CD14-positive monocyte (primary cell): ENCODE measurements around the gene DIS3L. TPM values are rescaled to one million over a fixed set of nuclear protein-coding genes. Genes with fewer than 3 reads are reported as not detected.

Experiments
- DNase-seq, 3 donors: peaks; one replicate each; pipeline ENCODE4 v3.0.0-alpha.2; 2011 to 2022
- H2AFZ ChIP-seq: 2 replicates; pipeline ENCODE4 v1.6.0; 2012; ENCODE audit warnings: mild to moderate bottlenecking, low read depth, low read length, inconsistent platforms; ENCODE audit not compliant: insufficient read depth, poor library complexity, severe bottlenecking
- H3K27ac ChIP-seq, 2 donors: 1 replicate in 1 of 2; 2 replicates in 1 of 2; pipeline ENCODE4 v1.5.1; 2012 to 2013; ENCODE audit warnings: low read length in 2 of 2, control low read depth in 1 of 2, inconsistent platforms in 1 of 2, low read depth in 1 of 2, mild to moderate bottlenecking in 1 of 2
- H3K27me3 ChIP-seq, 2 donors: one replicate each; pipeline versions ENCODE4 v1.6.0 to v1.6.1; 2011 to 2013; ENCODE audit warnings: low read length in 2 of 2; ENCODE audit not compliant: control insufficient read depth in 2 of 2, insufficient read depth in 2 of 2
- H3K36me3 ChIP-seq, 2 donors: replicated peaks in 1 of 2; 1 replicate in 1 of 2; 2 replicates in 1 of 2; pipeline versions ENCODE4 v1.5.1 to v1.6.1; 2012 to 2013; ENCODE audit warnings: low read length in 2 of 2, control low read depth in 1 of 2, inconsistent platforms in 1 of 2, mild to moderate bottlenecking in 1 of 2; ENCODE audit not compliant: insufficient read depth in 2 of 2, control insufficient read depth in 1 of 2
- H3K4me1 ChIP-seq, 2 donors: 1 replicate in 1 of 2; 2 replicates in 1 of 2; pipeline versions ENCODE4 v1.5.1 to v1.6.1; 2012 to 2013; ENCODE audit warnings: low read length in 2 of 2, control low read depth in 1 of 2, inconsistent platforms in 1 of 2, mild to moderate bottlenecking in 1 of 2, moderate library complexity in 1 of 2; ENCODE audit not compliant: insufficient read depth in 2 of 2, control insufficient read depth in 1 of 2
- H3K4me2 ChIP-seq: replicated peaks from 2 replicates; pipeline ENCODE3; 2012; ENCODE audit warnings: low read length, moderate library complexity, mild to moderate bottlenecking; ENCODE audit not compliant: poor library complexity, severe bottlenecking; ENCODE audit errors: extremely low read depth
- H3K4me3 ChIP-seq, 3 experiments: fragments of 200-600 bp in 1 of 3; sonication (generic) in 1 of 3; replicated peaks in 1 of 3; 1 replicate in 2 of 3; 2 replicates in 1 of 3; pipeline ENCODE4 v1.5.1; 2011 to 2013; ENCODE audit warnings: low read length in 3 of 3, mild to moderate bottlenecking in 3 of 3, control low read depth in 2 of 3, low read depth in 2 of 3, inconsistent platforms in 1 of 3, moderate library complexity in 1 of 3
- H3K79me2 ChIP-seq: 2 replicates; pipeline ENCODE4 v1.6.0; 2012; ENCODE audit warnings: mild to moderate bottlenecking, control low read depth, inconsistent platforms, low read length, moderate library complexity; ENCODE audit not compliant: insufficient read depth
- H3K9ac ChIP-seq: 2 replicates; pipeline ENCODE4 v1.6.0; 2017; ENCODE audit warnings: low read length, mild to moderate bottlenecking; ENCODE audit not compliant: insufficient read depth, poor library complexity, severe bottlenecking
- H3K9me3 ChIP-seq, 2 donors: replicated peaks in 1 of 2; 1 replicate in 1 of 2; 2 replicates in 1 of 2; pipeline versions ENCODE4 v1.5.1 to v1.6.1; 2012 to 2013; ENCODE audit warnings: low read length in 2 of 2, control low read depth in 1 of 2; ENCODE audit not compliant: control insufficient read depth in 1 of 2, insufficient read depth in 1 of 2
- H4K20me1 ChIP-seq: 2 replicates; pipeline ENCODE4 v1.6.0; 2012; ENCODE audit warnings: mild to moderate bottlenecking, low read length, control low read depth, moderate library complexity; ENCODE audit not compliant: insufficient read depth
- H3K27ac Mint-ChIP-seq, 7 donors: one replicate each; pipeline ENCODE4 v1.8.0; 2020; ENCODE audit warnings: mild to moderate bottlenecking in 7 of 7, mixed read lengths in 7 of 7, moderate library complexity in 6 of 7, inconsistent platforms in 2 of 7
- H3K27me3 Mint-ChIP-seq, 3 donors: one replicate each; pipeline ENCODE4 v1.8.0; 2021 to 2022; ENCODE audit warnings: low read depth in 3 of 3, mild to moderate bottlenecking in 3 of 3, mixed read lengths in 3 of 3, moderate library complexity in 3 of 3, inconsistent platforms in 1 of 3
- H3K36me3 Mint-ChIP-seq, 2 donors: one replicate each; pipeline ENCODE4 v1.8.0; 2020; ENCODE audit warnings: mixed read lengths in 2 of 2, inconsistent platforms in 1 of 2, mild to moderate bottlenecking in 1 of 2
- H3K4me1 Mint-ChIP-seq: one replicate; pipeline ENCODE4 v1.8.0; 2020; ENCODE audit warnings: mild to moderate bottlenecking, mixed read lengths
- H3K4me3 Mint-ChIP-seq, 2 donors: one replicate each; pipeline ENCODE4 v1.8.0; 2020; ENCODE audit warnings: mild to moderate bottlenecking in 2 of 2, mixed read lengths in 2 of 2, moderate library complexity in 1 of 2
- H3K9me3 Mint-ChIP-seq, 7 donors: one replicate each; pipeline ENCODE4 v1.8.0; 2020 to 2022; ENCODE audit warnings: mixed read lengths in 7 of 7, mild to moderate bottlenecking in 6 of 7, moderate library complexity in 6 of 7, inconsistent platforms in 2 of 7
- CTCF ChIP-seq: fragments of 200-600 bp; IDR thresholded peaks from one replicate; pipeline ENCODE4 v1.8.0; 2022; ENCODE audit warnings: antibody characterized with exemption, mild to moderate bottlenecking
- WGBS: methylation state at CpG from one replicate; pipeline ENCODE4 v1.1.5; 2013; ENCODE audit warnings: missing lambda C conversion rate; ENCODE audit not compliant: insufficient coverage; 5-methylcytosine and 5-hydroxymethylcytosine counted together
- intact Hi-C, 2 donors: fragments of 100-400 bp; cut with micrococcal nuclease; formaldehyde crosslinking; loops; one replicate each; pipeline versions ENCODE4 v1.15.0 to v1.15.1; 2023
- polyA plus RNA-seq, 3 donors: library from polyadenylated mRNA; depleted of rRNA in 1 of 3; unstranded in 2 of 3; stranded (reverse) in 1 of 3; fragments of 300-500 nt in 2 of 3; fragments of >200 nt in 1 of 3; fragmentation: Illumina TruSeq in 2 of 3; gene quantifications; 1 replicate in 2 of 3; 2 replicates in 1 of 3; pipeline ENCODE4 v1.2.3, GENCODE V29; 2012 to 2021

Gene DIS3L
- polyA plus RNA-seq, 3 donors: 13.2 to 17.0 (median 13.6) TPM

GRCh38 chr15:66369773-66370651 lies 76.6 kb downstream of the DIS3L start:
- peaks cover 15% of the 10 kb centered on the region for H3K4me1 Mint-ChIP-seq
- WGBS: 0% methylated on average over 6 of the region's 12 CpGs

GRCh38 chr15:66374179-66374578 lies 80.8 kb downstream of the DIS3L start:
- Mint-ChIP-seq H3K27me3 (peaks cover 0 to 3% (median 2%) of the 10 kb centered on the region in 3 donors), H3K4me1 (peaks cover 15% of the 10 kb centered on the region), H3K9me3 (peaks cover 6 to 12% (median 10%) of the 10 kb centered on the region in 7 donors), H3K36me3 (no peaks in the 10 kb centered on the region), H3K27ac (no peak overlapping the region), H3K4me3 (no peak overlapping the region)
- Histone ChIP-seq H3K27ac (no peak overlapping the region), H4K20me1 (no peaks in the 10 kb centered on the region), H3K36me3 (no peaks in the 10 kb centered on the region), H3K4me1 (peaks cover 11 to 23% of the 10 kb centered on the region in 2 donors), H3K9ac (no peak overlapping the region), H3K27me3 (no peaks in the 10 kb centered on the region), H3K79me2 (no peaks in the 10 kb centered on the region), H3K4me3 (no peak overlapping the region), H3K4me2 (no peak overlapping the region), H2AFZ (no peak overlapping the region), H3K9me3 (peaks cover 4 to 11% of the 10 kb centered on the region in 2 donors)
- DNase-seq: no peak
- intact Hi-C loops: no loop called here
- 100% methylated on average over 1 of the region's 4 CpGs for whole genome bisulfite sequencing
- no peak for TF ChIP-seq CTCF

More at GRCh38 chr15:66369773-66370651, 76.6 kb downstream of the DIS3L start:
- H4K20me1 ChIP-seq: no peaks in the 10 kb centered on the region
- H3K4me2 ChIP-seq: peak overlapping the region; percentile 86
- H3K9me3 Mint-ChIP-seq: peaks cover 6 to 12% (median 10%) of the 10 kb centered on the region in 7 donors
- peak overlapping the region; percentile 53 to 98 (median 83) for H3K4me3 ChIP-seq
- peak in 2 of 3 donors; percentile 27 to 78 for DNase-seq
- no peaks in the 10 kb centered on the region for H3K79me2 ChIP-seq
- peak overlapping the region; percentile 90 to 98 (median 94) for H3K27ac Mint-ChIP-seq
- H3K27me3 Mint-ChIP-seq: peaks cover 0 to 2% (median 0%) of the 10 kb centered on the region in 3 donors
- peaks cover 4 to 11% of the 10 kb centered on the region in 2 donors for H3K9me3 ChIP-seq
- H3K36me3 ChIP-seq: no peaks in the 10 kb centered on the region
- H3K27me3 ChIP-seq: no peaks in the 10 kb centered on the region
- peak overlapping the region; percentile 86 to 98 for H3K4me3 Mint-ChIP-seq
- H3K36me3 Mint-ChIP-seq: no peaks in the 10 kb centered on the region
- intact Hi-C loops: no loop called here
- peak overlapping the region; percentile 65 to 88 for H3K27ac ChIP-seq
- peaks cover 11 to 24% of the 10 kb centered on the region in 2 donors for H3K4me1 ChIP-seq
- no peak for TF ChIP-seq CTCF
- H3K9ac ChIP-seq: peak overlapping the region; percentile 64
- peak overlapping the region; percentile 84 for H2AFZ ChIP-seq
